HG03097 (cell line): Measurements from ENCODE around the gene TSEN34.

ENCODE experiments used
- ATAC-seq: cut with Tn5 transposase; IDR thresholded peaks from one replicate; pipeline ENCODE4 v1.9.1; 2021; ENCODE audit not compliant: unreplicated experiment, low FRiP score

TSEN34 gene

DNA sequence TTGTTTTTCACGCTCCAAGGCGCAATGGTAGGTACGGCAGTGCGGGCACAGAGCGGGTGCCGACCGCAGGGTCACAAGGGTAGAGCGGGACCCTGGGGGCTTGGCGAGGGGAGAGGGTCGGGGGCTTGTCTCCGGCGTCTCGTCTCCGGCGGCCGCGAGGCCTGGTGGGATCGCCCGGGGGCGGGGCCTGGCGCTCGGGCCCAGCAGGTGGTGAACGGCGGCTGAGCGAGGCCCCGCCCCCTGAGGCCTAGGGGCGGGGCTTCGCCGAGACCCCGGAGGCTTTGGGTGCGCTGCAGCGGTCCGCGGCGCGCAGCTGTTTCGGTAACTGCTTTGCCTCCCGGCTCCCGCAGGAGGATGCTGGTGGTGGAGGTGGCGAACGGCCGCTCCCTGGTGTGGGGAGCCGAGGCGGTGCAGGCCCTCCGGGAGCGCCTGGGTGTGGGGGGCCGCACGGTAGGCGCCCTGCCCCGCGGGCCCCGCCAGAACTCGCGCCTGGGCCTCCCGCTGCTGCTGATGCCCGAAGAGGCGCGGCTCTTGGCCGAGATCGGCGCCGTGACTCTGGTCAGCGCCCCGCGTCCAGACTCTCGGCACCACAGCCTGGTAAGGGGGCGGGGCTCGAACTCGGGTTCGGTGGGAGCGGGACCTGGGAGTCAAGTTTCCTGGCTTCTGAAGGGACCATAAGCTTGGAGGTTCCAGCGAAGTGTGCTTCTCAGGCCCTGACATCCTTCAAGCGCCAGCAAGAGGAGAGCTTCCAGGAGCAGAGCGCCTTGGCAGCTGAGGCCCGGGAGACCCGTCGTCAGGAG is at the start of gene TSEN34:
Gene TSEN34, plus strand, starts transcription at position 298 of the 800 bp plus-strand sequence. Its CDS starts 57 bp downstream, at position 355.
- ATAC-seq = peak; percentile 20

DNA sequence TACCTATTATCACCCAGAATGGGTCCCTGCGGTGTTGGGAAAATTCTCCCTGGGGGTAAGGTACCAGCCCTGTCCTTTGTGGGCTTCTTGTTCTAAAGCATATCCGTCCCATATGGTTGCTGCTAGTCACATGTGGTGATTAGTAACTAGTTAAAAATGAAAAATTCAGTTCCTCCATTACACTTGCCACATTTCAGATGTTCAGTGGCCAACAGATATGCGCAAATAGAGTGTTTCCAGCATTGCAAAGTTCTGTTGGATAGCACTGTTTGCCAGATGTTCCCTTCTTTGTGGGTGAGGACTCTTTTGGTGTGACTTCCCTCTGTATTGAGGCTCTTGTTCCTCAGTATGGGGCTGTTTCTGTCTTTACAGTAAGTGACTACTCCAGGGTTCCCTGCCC is 49.8 kb upstream of the TSEN34 start:
- ATAC-seq = no peak

DNA sequence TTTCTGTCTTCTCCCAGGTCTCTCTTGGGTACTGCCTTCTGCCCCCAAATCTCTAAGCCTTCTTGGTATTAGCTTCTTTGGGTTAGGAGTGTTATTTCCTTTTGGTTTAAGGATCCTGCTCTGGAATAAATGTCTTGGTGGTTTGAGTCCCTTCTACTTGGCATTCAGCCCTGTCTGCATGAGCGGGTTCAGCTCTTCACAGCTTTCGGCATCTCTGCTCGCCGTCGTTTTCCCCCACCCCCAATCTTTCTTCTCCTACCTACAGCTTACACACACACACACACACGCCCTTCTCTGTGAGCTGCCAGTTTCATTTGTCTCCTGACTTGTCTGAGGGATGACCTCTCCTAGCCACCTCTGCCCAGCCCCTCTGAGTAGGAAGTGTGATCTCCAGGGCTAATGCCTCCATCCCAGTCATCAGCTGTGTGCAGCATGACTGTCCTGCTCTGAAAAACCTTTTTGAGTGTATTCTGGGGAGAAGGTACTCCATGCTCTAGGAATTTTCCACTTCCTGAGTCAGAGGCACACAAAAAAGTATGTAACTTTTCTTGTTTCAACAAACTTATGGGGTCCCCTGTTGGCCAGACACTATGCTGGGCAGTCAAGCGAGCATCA is 48.8 kb upstream of the TSEN34 start:
- no peak for ATAC-seq

DNA sequence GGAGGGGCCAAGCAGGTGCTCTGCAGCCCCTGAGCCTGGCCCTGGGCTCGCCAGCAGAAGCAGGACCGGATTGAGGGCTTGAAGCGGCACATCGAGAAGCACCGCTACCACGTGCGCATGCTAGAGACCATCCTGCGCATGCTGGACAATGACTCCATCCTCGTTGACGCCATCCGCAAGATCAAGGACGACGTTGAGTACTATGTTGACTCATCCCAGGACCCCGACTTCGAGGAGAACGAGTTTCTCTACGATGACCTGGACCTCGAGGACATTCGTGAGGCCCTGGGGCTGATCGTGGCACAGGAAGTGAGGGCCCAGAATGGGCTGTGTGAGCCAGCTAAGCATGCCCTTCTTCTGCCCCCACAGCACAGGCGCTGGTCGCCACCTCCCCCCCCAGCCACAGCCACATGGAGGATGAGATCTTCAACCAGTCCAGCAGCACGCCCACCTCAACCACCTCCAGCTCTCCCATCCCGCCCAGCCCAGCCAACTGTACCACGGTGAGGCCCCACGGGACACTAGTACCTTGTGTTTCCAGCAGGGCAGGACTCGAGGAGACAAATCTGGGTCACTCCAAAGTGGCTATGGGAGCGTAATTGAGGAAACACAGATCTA is 45.5 kb upstream of the TSEN34 start:
- ATAC-seq = no peak

DNA sequence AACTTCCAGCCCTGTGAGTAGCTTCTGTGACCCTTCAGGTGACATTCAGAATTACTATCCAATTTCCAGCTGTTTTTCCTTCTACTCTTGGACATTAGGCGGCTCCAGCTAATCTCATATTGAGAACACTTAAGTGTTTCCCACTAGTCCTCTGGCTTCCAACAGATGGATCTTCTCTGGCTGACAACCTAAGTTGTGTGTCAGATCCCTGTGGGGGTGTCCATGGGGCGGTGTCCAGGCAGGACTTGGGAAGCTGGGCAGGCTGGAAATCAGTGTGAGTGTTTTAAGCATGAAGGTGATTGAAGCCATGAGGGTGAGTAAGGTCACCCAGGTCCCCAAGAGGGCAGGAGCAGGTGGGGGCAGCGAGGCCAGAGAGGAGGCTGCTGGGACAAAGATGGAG is 43.4 kb upstream of the TSEN34 start:
- no peak for ATAC-seq

DNA sequence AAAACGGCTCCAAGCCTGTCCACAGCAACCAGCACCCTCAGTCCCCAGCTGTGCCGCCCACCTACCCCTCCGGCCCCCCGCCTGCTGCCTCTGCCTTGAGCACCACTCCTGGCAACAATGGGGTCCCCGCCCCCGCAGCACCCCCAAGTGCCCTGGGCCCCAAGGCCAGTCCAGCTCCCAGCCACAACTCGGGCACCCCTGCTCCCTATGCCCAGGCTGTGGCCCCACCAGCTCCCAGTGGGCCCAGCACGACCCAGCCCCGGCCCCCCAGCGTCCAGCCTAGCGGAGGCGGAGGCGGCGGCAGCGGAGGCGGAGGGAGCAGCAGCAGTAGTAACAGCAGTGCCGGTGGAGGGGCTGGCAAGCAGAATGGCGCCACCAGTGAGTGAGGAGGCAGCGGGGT is 43.0 kb upstream of the TSEN34 start:
- no peak for ATAC-seq

DNA sequence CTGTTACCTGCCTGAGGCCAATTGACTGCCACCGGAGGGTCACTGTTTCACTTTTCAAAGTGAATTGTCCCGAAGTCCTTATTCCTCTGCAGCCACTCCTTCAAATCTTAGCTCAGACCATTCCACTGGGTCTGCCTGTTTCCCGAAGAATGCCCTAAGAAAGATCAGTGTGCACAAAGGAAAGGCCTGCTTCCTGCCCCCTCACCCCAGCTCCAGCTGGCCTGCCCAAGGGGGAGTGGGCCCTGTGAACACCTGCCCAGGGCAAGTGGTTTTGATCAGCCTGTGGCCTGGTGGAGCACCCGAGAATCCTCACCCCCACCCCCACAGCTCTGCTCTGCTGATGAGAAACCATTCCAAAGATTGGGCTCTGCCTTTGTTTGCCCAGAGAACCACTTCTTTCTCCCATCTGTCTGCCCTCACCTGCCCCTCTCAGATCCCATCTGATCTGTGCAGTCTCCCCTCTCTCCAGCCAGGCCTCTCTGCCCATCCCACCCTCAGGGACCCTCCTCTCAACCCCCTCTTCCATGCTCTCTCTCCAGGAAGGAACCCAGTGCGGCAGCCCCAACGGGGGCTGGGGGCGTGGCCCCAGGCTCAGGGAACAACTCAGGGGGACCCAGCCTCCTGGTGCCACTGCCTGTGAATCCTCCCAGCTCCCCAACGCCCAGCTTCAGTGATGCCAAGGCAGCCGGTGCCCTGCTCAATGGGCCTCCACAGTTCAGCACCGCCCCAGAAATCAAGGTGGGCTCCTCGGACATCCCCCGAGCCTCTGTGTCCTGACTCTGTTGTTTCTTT is 41.9 kb upstream of the TSEN34 start:
- no peak for ATAC-seq

DNA sequence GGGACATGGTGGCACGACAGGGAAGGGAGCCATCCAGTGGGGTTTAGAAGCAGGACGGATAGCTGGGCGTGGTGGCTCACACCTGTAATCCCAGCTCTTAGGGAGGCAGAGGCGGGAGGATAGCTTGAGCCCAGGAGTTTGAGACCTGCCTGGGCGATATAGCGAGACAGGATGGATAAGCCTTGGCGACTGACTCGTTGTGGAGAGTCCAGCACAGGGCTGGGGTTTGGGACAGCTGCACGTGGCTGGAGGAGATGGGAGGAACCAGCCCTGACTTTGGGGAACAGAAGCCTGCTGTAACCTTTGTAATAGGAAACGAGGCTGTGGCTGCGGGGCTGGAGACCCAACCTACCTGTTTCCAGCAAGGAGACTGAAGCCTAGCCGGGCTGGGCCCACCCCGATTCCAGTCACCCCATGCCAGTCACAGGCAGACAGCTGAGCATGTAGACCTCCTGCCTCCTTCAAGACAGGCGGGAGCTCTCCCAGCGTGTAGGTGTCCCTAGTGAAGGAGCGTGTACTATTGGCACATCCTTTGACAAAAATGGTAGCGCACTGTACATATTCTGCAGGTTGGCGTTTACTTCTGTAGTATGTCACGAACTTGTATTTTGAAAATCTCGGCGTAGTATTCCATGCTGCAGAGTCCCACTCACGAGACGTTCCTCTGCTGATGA is 39.6 kb upstream of the TSEN34 start:
- ATAC-seq = no peak

DNA sequence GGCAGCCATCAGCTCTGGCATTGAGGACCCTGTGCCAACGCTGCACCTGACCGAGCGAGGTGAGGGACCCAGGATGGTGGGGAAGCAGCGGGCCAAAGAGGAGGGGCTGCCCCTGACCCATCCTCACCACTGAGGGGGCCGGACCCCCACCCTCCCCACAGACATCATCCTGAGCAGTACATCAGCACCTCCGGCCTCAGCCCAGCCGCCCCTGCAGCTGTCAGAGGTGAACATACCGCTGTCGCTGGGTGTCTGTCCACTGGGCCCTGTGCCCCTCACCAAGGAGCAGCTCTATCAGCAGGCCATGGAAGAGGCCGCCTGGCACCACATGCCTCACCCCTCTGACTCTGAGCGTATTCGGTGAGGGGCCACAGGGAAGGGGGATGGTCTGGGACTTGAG is 38.8 kb upstream of the TSEN34 start:
- no peak for ATAC-seq

DNA sequence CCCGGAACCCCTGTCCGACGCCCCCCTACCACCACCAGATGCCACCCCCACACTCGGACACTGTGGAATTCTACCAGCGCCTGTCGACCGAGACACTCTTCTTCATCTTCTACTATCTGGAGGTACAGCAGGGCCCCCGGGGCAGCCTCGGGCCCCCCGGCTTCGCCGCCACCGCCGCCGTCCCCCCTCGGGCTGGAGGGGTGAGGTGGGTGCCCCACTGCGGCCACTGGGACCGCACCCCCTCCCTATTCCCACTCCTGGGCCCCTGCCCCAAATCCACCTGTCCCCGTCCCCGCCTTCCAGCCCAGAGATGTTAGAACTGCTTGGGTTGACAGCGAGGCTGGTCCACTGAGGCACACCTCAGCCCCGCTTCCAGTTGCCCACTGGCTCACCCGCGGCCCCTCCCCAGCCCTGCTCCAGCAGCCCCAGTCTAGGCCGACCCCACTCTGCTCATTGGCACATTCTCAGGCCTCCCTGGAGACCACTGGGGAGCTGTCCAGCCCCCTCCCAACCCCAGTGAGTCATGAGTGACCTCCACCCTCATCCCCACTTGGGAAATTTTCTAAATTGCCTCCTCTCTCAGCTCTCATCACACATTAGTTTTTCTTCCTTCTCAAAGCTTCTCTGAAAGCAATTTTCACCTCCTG is 38.1 kb upstream of the TSEN34 start:
- no peak for ATAC-seq

DNA sequence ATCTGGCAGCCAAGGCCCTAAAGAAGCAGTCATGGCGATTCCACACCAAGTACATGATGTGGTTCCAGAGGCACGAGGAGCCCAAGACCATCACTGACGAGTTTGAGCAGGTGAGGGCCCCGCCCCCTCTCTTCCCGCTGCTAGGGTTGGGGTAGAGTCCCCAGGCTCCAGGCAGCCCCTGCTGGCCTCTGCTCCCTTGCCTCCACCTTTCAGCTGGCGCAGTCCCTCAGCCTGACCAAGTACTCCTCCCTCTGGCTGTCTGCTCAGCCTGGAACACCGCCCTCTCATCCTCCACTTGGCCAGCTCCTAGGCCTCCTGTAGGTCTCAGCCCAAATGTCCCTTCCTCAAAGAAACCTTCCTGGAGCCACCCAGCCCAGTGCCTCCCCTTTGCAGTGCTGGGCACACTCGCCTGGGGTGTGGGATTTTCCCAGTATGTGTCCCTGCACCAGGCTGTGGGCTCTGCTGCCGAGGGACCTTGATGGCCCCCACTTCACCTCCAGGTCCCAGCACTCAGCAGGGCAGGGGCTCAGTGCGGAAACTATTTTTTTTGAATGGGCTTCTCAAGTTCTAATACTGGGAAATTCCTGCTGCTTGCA is 37.3 kb upstream of the TSEN34 start:
- ATAC-seq = no peak

DNA sequence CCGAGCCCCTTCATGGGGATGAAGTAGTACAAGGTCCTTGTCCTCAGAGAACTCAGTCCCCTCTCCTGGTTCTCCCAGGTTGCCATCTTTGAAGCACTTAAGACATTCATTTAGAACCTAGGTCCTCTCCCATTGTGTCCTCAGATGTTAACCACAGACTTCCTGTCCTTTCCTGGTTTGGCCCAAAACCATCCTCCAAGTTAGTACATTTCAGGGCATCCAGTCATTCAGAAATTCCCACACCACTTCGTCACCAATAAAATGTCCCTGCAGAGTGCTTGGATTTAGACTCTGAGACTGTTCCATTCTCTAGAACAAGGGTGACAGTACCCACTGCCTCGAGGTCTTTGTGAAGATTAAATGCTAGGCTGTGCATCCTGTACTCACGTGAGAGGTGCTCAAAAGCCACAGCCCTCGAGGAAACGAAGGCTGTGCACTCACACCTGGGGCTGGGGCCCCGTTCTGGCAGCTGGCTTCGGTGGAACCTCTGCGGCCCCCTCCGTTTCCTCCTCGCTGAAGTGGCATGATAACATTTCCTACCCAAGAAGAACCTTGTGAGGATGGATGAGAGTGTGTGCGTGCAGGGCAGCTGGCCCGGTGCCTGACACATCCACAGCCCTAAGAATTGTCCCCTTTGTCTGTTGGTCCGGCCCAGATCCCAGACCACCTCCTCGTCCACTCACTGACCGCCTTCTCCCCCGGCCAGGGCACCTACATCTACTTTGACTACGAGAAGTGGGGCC is 36.3 kb upstream of the TSEN34 start:
- ATAC-seq = no peak

DNA sequence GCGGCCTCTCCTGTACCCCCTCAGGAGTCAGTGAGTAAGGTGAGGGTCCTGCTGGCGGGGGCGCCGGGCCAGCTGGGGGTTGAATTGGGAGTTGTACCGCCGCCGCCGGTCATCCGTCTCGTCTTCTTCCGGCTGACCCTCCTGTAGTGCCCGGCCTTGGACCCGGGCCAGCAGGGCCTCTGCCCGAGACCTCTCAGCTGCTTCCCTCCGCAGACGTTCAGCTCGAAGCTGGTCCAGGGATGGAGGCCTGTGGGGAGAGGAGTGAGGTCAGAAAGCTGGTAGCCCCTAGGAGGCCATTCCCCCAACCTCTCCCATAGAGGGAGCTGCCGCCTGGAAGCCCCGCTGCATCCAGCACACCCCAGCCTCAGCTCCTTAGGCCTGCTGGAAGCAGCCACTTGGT is 35.4 kb upstream of the TSEN34 start:
- ATAC-seq = no peak

DNA sequence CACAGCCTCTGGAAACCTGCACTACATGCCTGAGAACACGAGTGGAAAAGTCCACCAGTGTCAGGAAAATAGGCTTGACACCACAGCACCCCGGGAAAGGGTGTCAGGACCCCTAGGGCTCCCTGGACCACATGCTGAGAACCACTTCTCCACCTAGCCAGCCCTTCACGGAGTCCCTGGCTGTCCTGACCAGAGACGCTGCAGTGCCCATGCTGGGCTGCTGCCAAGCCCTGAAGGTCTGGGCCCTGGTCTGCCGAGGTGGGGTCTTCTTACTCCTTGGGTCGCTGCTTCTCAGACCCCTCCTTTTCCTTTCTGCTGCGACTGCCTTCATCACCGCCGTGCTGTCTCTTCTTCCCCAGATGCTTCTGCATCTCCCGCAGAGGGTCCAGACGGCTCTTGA is 34.6 kb upstream of the TSEN34 start:
- ATAC-seq = no peak

DNA sequence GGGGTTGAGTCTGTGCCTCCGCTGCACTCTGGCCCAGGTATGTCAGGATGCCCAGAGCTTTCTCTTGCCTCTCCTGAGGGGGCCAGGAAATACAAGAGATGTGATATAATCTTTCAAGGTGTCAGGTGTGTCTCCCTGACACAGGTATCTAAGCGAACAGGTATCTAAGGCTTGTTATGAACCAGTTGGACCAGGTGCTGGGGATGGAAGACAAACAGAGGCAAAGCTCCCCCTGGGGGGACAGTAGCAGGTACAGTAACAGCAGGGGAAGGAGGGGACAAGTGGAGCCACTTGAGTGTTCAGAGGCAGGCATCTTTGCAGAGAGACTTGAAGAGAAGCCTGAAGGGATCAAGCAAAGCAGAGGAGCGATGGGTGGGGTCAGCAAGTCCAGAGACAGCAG is 34.2 kb upstream of the TSEN34 start:
- no peak for ATAC-seq

DNA sequence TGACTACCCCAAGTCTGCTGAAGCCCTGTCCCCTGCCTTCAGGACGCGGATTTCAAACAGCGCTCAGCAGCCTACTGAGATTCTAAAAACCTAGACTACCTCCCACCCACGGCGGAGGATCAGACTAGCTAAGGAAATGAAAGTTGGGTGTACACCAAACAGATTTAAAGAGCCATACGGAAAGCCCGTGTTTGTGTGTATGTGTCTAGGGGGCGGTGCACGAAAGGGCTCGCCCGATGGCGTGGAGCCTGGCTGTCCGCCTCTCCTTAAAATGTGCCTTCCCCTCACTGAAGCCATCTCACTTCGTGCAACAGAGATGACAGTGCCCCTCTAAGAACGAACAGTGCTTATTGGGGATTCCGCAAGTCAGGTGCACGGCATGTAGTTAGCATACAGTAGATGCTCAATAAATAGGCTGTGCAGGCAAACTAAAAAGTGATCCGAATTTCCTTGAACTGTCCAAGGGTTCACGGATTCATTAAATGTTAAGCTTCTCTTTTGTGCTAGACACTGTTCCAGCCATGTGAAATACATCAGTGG is 32.2 kb upstream of the TSEN34 start:
- no peak for ATAC-seq

DNA sequence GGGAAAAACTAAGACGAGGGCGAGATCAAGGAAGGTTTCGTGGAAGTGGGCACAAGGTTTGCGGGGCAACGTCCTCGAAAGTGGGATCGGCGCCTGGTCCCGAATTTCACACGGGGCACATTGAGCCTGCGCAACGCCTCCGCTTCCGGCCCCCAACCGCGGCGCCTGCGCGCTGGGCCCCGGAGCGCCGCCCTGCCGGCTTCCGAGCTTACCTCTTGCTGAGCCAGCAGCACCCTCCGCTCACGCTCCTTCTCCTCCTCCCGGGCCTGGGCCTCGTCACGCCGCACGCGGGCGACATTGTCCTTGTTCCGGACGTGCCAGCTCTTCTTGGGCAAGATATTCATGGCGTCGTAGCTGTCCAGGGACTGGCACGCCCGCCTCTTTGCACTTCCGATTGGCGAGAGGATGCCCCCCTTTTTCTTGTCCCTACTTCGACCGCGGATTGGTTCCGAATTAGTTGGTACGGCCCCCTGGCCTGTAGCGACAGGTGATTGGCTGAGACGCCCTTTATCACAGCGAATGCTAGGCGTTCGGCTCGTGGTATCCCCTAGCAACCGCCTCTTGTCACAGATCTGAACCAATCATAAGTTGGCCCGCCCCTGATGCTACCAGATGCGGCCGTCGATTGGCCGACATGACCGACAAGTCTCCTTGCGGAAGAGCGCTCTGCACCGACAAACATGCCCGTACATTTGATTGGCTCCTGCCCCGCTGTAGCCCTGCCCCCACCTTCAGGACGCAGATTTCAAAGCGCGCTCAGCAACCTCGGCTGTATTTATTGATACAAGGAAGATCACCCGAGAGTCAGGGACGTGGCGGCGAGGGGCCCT is 31.5 kb upstream of the TSEN34 start, which contains the start of gene LENG1:
Gene LENG1, minus strand, starts transcription at position 370 of the 830 bp plus-strand sequence. Its CDS starts 26 bp downstream, at position 344.
- peak; percentile 85 for ATAC-seq
